Astrocyte of the hippocampus (primary cell): ENCODE data around the gene MYO5A.
"Not testable (repeated sequence)": the region's sequence is repeated elsewhere in the genome, so short reads cannot be mapped to it uniquely, and the experiment has no call there.

Experiments used
- DNase-seq: peaks from one replicate; pipeline ENCODE4 v3.0.0; 2011; ENCODE audit warnings: low read depth, low spot score

Gene MYO5A

DNA sequence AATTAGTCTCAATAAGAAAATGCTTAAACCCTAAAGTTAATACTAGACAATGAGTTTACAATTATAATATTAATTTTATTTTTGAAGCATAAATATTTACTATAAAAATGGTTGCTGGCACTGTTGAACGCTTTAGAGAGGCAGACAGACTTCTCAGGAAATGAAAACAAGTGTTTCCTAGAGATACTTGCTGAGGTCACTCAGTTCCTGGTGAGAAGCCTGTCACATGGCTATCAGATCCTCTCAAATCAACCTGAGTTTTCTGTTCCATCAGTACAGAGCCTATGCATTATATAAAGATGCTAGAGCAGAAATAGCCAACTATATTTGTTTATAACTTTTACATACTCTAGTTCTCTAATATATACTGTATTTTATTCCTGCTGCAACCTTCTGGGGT, 109.2 kb downstream of the MYO5A start:
- no peak for DNase-seq

DNA sequence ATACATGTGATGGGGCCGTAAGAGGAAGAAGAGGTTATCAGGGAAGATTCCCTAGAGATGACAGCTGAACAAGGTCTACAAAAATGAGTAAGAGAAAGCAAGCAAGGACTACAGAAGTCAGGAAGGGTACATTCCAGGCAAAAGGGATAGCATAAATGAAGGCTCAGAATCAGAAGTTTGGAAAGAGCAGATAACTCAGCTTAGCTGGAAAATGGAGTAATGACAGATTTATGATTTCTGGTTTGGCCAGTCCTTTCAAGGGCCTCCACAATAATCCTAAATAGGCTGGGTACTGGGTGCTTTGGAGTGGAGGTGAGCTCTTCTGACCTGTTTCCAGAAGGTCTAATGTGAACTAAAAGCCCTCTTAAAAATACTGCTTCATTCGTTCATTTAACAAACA, 110.7 kb downstream of the MYO5A start:
- no peak for DNase-seq

DNA sequence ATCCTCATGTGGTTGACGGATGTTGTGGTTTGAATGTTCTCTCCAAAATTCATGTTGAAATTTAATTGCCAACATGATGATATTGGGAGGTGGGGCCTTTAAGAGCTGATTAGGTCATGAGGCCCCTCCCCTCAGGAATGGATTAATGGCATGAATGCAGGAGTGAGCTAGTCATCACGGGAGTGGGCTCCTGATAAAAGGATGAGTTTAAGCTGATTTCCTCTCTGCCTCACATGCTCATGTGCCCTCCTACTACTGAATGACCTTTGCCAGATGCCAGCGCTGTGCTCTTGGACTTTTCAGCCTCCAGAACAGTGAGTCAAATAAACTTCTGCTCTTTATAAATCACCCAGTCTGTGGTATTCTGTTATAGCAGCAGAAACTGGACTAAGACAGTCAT, 111.2 kb downstream of the MYO5A start:
- DNase-seq = no peak

- not testable (repeated sequence) for DNase-seq
These were observed 112.1 kb downstream of the MYO5A start for GRCh38 chr15:52416566-52416965.

DNA sequence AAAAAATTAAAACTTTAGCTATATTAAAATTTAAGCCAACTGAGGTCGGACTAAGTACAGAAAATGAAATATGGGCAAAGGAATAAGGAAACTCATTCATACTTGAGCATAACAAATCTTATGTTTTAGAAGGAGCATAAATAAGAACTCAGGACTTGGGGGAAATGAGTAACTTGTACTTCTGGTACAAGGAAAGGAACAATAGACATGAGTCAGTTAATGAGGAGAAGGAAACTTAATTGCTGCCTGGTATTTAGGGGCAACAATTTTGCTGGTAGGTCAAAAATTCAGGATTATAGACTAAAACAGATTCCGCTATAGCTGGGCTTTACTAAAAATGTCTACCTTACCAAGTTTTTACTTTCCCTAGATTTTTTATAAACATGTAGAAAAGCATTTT, 113.1 kb downstream of the MYO5A start:
- DNase-seq = no peak

DNA sequence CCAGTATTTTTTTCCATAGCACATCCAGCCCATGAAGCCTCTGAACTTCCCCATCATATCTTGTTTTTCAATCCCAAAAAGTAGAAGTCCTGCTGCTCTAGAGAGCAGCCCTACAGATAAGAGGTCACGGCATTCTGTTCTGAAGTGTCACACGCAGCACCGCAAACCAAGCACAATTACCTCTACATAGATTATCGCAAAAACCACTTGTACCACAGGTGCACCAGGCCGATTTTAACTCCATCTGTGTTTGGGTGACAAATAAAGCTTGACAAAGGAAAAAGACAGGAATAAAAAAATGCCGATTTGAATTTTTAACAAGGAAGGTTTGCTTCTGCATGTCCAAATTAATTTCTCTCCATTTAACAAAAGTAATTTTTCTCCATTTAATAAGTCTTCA, 113.7 kb downstream of the MYO5A start:
- no peak for DNase-seq

DNA sequence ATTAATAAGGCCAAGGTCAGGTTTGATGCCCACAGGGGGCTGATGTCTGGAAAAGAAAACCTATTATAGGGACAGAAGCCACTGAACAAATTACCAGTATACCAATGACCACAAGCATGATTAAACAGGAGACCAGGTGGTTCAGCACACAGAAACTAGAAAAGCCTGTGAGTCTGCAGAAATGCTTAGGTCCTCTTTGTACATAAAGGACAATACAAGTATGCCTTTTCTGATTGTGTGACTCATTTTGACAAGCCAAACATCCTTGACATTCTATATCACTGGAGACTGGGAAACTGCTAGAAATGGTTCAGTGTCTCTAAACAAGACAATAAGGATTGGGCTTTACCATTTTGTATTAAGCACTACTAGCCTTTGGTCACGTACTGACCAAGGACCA, 119.9 kb downstream of the MYO5A start:
- DNase-seq = peak; percentile 3

- no peak for DNase-seq
These were observed 121.3 kb downstream of the MYO5A start for GRCh38 chr15:52407374-52407773.

DNA sequence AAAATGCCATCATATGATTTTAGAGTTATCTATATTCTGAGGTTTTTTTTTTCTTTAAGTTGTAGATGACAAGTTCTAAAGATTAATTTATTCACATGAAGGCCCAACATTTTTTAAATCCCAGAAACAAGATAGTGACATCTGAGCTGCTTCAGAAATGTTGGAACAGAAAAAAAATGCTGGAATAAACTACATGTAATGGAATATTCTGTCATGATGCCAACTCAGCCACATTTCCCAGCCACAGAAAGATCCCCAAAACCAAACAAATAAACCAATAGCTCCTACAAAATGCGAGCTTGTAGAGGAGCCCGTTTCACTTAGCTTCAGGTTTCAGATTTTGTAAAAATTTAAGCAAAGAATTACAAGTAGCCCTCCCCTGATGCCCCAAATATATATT, 122.1 kb downstream of the MYO5A start:
- DNase-seq = peak; percentile 6

DNA sequence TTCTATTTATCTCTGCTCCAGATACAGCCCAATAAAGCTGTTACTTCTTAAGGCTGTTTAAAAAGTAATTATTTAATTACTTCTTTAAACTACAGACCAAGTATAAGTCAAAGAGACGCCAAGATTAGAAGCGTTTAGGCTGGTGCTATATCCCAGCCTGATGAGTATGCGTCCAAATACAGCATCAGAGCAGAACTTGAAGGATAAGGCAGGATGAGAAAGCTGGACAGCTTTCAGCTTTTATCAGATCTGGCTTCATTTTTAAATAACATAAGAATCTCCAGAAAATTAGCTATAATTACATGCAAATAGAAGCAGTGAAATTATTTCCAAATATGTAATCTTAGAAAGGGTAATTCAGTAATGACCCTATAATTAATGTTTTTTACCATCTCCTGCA, 122.8 kb downstream of the MYO5A start:
- DNase-seq = no peak

DNA sequence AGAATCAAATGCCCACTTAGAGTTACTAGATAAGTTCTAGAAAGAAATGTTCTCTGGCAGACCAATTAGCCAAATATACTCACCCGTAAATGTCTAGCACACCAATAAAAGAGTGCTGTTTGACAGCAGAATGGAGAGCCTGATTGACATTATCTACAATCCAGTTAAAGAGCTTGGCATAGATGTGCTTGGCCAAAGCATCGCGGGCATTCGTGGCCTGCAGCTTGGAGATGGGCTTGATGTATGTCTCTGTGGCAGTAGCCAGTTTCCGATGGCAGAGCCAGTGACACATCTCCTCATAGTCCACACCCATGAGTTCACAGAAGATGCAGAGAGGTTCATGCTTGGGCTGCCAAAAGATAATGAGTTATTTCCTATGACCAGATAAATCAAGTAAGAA, 131.6 kb downstream of the MYO5A start:
- no peak for DNase-seq

- DNase-seq = no peak
These were observed 134.6 kb downstream of the MYO5A start for GRCh38 chr15:52394118-52394517.

DNA sequence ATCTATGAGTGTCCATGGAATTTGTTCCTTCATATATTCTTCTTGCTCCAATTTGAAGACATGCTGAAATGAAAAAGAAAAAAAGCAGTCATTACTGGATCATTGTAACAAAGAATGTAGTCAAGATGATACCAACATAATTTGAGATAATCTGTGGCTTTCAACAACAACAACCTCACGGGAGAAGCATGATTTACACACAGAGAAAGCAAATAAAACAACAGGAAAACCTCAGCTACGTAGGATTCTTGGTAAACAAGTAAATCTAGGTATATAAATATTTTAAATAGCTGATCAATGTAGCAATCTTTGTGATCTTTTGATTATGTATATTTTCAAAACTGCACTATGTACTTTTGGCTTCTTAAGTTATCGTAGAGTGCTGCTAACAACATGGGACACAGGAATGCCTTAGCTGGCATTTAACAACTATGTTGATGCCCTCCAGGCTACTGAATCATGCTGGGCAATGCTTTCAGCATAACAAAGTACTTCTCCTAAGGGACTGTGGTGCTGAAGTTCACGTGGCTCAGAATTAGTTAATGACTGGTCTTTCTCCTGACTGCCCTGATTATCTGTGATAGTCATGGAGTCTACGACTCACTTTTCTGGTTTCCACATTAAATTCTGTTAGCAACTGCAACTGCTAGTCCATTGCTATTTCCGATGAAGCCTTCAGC, 136.5 kb downstream of the MYO5A start:
- DNase-seq = peak; percentile 69

DNA sequence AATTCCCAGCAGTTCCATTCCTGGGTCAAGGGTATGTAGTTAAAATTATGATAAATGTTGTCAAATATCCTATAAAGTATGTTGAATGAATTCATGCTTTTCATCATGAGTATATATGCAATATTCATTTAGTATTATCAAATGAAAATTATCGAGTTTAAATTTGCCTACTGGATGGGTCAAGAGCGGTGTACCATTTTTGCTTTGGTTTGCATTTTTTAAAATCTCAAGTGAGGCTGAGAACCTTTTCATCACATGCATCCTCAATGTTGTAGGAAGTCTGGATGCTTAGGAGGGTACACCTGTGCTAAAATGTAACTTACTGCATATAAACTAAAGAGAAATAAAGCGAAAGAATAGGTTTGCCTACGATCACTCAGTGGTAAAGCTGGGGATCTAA, 137.6 kb downstream of the MYO5A start:
- no peak for DNase-seq

- DNase-seq = no peak
These were observed 143.0 kb downstream of the MYO5A start for GRCh38 chr15:52385670-52386069.

DNA sequence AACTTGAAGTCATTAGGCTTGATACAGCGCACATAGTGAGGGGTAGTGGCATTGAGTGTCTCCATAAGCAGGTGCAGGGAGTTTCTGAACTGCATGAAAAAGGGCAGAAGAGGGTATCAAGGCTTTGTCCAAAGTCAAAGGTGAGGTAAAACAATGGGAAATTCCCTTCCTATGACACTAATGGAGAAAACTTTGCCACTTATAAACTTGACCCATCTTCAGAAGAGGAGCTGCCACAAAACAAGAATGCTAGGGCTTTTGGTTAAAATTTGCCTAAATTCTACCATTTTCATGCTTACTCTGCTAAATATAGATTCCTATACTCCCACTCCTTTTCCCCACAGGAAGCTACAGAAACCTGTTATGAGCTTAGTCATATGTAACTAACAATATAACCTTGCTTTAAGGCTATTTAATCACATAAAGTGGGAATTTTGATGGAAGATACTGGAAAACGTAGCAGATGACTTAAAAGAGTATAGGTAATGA, 145.5 kb downstream of the MYO5A start:
- DNase-seq = no peak

- DNase-seq = no peak
These were observed 146.0 kb downstream of the MYO5A start for GRCh38 chr15:52382647-52383046.

DNA sequence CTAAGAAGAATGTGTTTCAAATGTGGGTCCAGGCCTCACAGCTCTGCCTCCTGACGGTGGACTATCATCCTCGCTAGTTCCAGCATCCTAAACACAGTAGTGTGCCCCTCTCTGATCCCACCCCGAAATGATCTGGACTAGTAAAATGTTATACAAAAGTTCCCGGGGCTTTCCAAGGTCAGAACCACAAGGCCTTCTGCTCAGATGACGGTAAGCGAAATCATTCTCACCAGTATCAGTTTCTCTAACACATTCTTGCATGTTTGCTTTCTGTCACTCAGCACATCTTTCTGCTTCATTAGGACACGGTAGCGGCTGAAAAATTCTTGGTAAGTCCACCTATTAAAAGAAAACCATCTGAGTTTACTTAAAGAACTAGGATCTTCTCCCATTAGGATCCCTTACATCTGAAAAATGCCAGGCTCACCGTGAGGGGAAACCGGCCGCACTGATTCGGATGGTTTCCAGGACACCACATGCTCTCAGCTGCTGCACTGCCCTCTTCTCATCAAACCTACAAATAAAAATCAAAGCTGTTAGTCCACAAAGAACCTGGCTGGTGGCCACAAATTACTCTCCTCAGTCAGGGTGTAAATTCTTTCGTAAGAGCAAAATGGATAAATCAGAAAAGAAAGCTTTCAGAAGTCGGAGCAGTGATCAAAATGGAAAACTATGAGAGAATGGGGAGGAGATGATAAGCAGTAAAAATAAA, 149.1 kb downstream of the MYO5A start:
- no peak for DNase-seq

DNA sequence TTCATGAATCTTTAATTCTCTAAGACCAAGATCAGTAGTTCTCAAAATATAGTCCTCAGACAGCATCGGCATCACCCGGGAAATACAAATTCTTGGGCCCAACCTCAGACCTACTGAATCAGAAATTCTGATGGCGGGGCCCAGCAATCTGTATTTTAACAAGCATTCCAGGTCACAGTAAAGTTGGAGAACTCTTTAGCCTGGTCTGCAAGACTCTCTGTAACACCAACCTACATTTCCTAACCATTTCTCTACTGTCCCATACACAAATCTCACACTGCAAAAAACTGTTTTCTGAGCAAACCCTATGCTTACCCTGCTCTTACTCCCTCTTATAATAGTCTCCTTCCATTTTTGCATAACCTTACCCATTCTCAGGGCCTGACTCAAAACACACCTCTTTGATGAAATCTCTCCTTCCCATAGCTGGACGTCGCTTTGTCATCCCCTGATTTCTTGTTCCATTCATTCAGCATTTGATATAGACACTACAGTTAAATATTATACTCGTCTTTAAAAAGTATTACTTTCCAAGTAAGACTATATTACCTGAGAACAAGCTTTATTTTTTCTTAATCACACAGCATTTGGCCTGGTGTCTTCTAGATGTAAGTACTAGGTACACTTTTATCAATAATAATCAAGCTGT, 149.8 kb downstream of the MYO5A start:
- DNase-seq = no peak

DNA sequence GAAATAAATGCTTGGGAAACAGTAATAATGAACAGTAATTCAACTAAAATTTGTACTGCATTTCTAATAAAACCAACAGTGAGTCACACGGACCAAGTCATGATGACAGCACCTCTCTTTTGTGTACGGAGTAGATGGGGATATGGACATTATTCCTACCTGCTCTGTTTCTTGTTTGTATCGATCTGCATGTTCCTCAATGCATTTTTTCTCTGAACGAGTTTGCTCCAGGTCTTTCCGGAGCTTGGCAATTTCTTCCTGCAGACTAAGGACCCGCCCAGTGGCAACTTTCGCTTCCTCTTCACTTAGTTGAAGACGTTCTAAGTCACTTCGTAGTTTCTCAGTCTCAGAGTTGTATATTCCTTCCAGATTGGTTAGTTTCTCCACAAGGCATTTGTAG, 158.7 kb downstream of the MYO5A start:
- no peak for DNase-seq

DNA sequence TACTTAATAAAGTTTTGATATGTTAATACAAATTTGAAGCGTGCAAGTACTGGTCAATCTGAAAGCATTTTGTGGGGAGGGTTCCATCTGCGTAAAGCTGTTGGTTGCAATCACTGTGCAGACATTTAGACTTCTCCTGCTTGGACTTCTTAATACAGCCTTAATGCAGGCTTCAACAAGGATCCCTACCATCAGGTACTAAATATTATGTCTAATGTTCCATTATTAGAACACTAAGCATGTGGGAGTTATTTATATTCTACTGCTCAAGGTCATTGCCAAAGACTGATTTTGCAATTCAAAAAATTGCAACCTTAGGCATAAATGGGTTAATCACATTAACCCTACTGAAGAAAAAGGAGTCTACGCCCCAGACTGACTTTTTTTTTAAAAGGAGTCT, 159.2 kb downstream of the MYO5A start:
- DNase-seq = no peak

DNA sequence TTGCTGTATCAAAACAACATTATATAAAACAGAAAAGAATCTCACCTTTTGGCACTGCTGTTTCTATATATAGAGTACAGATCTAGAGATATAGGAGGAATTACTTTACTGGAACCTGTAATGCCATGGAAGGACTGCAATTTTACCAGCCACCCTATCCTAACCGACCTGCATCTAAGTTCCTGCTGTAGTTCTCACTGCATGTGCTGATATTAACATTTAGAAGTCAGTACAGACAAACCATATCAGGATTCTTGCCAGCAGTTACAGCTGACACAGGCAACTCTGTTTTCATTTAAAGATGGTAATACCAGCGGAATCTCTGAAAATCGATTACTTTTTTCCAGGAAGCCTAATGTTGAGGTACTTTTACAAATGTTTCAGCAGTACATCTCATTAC, 159.7 kb downstream of the MYO5A start:
- no peak for DNase-seq

- peak; percentile 12 for DNase-seq
These were observed 160.3 kb downstream of the MYO5A start for GRCh38 chr15:52368402-52368801.
